GM12878 (cell line): Measurements from ENCODE around the gene AKAP5. TPM values are rescaled to one million over a fixed set of nuclear protein-coding genes. Genes with fewer than 3 reads are reported as not detected.
"Not testable (repeated sequence)": the region's sequence is repeated elsewhere in the genome, so short reads cannot be mapped to it uniquely, and the experiment has no call there.

Experiments
- ATAC-seq: fragments of 200-7000 bp; cut with Tn5 transposase; 3 replicates; pipeline ENCODE4 v1.9.1; 2020; ENCODE audit warnings: mild to moderate bottlenecking, moderate library complexity
- BruUV-seq: library from RNA; stranded (reverse); fragments of 400-500 nt; replicated peaks from 2 replicates; lab custom pipeline; 2021; lab: Mats Ljungman, UMichigan
- CTCF ChIA-PET: fragments of 300-600 bp; sonication (Branson Sonifier 250); formaldehyde crosslinking; extraction: SDS; loops from one replicate; lab custom pipeline; 2021; ENCODE audit warnings: inconsistent platforms; lab: Yijun Ruan, JAX
- POLR2A ChIA-PET: fragments of 350-600 bp; formaldehyde crosslinking; extraction: SDS; loops from one replicate; lab custom pipeline; 2021; ENCODE audit warnings: inconsistent platforms; lab: Charles Lee
- RAD21 ChIA-PET: fragments of 300-600 bp; sonication (Branson Sonifier 250); formaldehyde crosslinking; loops from one replicate; lab custom pipeline; 2023; ENCODE audit warnings: antibody characterized with exemption; ENCODE audit not compliant: unreplicated experiment; lab: Charles Lee
- SMC1A ChIA-PET: fragments of 300-600 bp; sonication (Branson Sonifier 250); formaldehyde crosslinking; loops from one replicate; lab custom pipeline; 2023; ENCODE audit not compliant: unreplicated experiment, uncharacterized antibody; lab: Charles Lee
- DNase-seq: peaks from one replicate; pipeline ENCODE4 v3.0.0-alpha.2; 2011; ENCODE audit warnings: low read depth, low spot score
- FAIRE-seq: peaks from 3 replicates; lab custom pipeline; 2011; peaks lifted over from hg19 to GRCh38; lab: Jason Lieb, UNC
- H2AFZ ChIP-seq: 2 replicates; pipeline ENCODE4 v1.6.0; 2011; ENCODE audit warnings: low read depth, low read length, control low read depth; ENCODE audit not compliant: control insufficient read depth
- H3K27ac ChIP-seq: 2 replicates; pipeline ENCODE4 v1.5.1; 2011; ENCODE audit warnings: control low read depth; ENCODE audit not compliant: control insufficient read depth, insufficient read depth
- H3K27me3 ChIP-seq, 2 experiments: replicated peaks in 1 of 2; 2 replicates each; pipeline versions ENCODE4 v1.6.0 to v1.6.1; 2011; ENCODE audit warnings: low read length in 1 of 2; ENCODE audit not compliant: control insufficient read depth in 2 of 2, insufficient read depth in 2 of 2
- H3K36me3 ChIP-seq, 2 experiments: 2 replicates each; pipeline ENCODE4 v1.5.1; 2011; ENCODE audit warnings: low read length in 1 of 2; ENCODE audit not compliant: control insufficient read depth in 2 of 2, insufficient read depth in 2 of 2
- H3K4me1 ChIP-seq: 2 replicates; pipeline ENCODE4 v1.6.1; 2011; ENCODE audit warnings: mild to moderate bottlenecking, low read length, moderate library complexity, mixed read lengths; ENCODE audit not compliant: control insufficient read depth, insufficient read depth
- H3K4me2 ChIP-seq: 2 replicates; pipeline ENCODE4 v1.6.0; 2011; ENCODE audit warnings: control low read depth; ENCODE audit not compliant: control insufficient read depth, insufficient read depth
- H3K4me3 ChIP-seq: fragments of 200-600 bp; sonication (generic); 2 replicates; pipeline ENCODE4 v1.5.1; 2016
- H3K79me2 ChIP-seq: 2 replicates; pipeline ENCODE4 v1.6.0; 2011; ENCODE audit warnings: low read length; ENCODE audit not compliant: control insufficient read depth, insufficient read depth
- H3K9ac ChIP-seq: 2 replicates; pipeline ENCODE4 v1.8.0; 2011; ENCODE audit warnings: low read length, control low read depth, mixed read lengths; ENCODE audit not compliant: control insufficient read depth, insufficient read depth
- H3K9me3 ChIP-seq: replicated peaks from 3 replicates; pipeline ENCODE4 v1.5.1; 2011; ENCODE audit warnings: mild to moderate bottlenecking, low read length; ENCODE audit not compliant: control insufficient read depth, insufficient read depth
- H4K20me1 ChIP-seq: 2 replicates; pipeline ENCODE4 v1.6.0; 2011; ENCODE audit not compliant: control insufficient read depth, insufficient read depth
- BRCA1 ChIP-seq: IDR thresholded peaks from 2 replicates; pipeline ENCODE4 v1.6.1; 2011; ENCODE audit warnings: low read depth, low read length, improper control_type of control experiment
- EZH2 ChIP-seq: IDR thresholded peaks from 2 replicates; pipeline ENCODE4 v1.6.1; 2012; ENCODE audit warnings: low read depth, mild to moderate bottlenecking, control low read depth, inconsistent platforms, low read length, borderline replicate concordance; ENCODE audit not compliant: control insufficient read depth
- HDGF ChIP-seq: fragments of 450-650 bp; IDR thresholded peaks from 2 replicates; pipeline ENCODE4 v1.6.1; 2016; ENCODE audit warnings: antibody characterized with exemption
- IRF4 ChIP-seq: IDR thresholded peaks from 2 replicates; pipeline ENCODE4 v1.6.1; 2011; ENCODE audit warnings: low read depth, low read length
- KDM1A ChIP-seq: fragments of 200-600 bp; sonication (generic); IDR thresholded peaks from 2 replicates; pipeline ENCODE4 v1.6.1; 2016; ENCODE audit warnings: borderline replicate concordance
- MTA2 ChIP-seq: fragments of 450-650 bp; IDR thresholded peaks from 2 replicates; pipeline ENCODE4 v1.6.1; 2016; ENCODE audit warnings: low read depth, mild to moderate bottlenecking, moderate library complexity
- MTA3 ChIP-seq: IDR thresholded peaks from 2 replicates; pipeline ENCODE4 v1.6.1; 2012; ENCODE audit warnings: low read length, inconsistent platforms, borderline replicate concordance
- POLR2AphosphoS5 ChIP-seq: IDR thresholded peaks from 2 replicates; pipeline ENCODE4 v1.6.1; 2011; ENCODE audit warnings: mild to moderate bottlenecking, low read length, inconsistent platforms
- SMAD5 ChIP-seq: IDR thresholded peaks from 2 replicates; pipeline ENCODE4 v1.6.1; 2016; ENCODE audit warnings: antibody characterized with exemption, low read depth
- TCF7 ChIP-seq: IDR thresholded peaks from 2 replicates; pipeline ENCODE4 v1.6.1; 2014; ENCODE audit warnings: antibody characterized with exemption, borderline replicate concordance
- WGBS: methylation state at CpG from one replicate; pipeline ENCODE4 v1.1.6; 2016; ENCODE audit warnings: low lambda C conversion rate; ENCODE audit not compliant: insufficient replicate concordance, insufficient coverage; ENCODE audit errors: missing lambda C conversion rate; 5-methylcytosine and 5-hydroxymethylcytosine counted together
- in situ Hi-C: fragments of 300-500 bp; cut with MboI; formaldehyde crosslinking; loops from 9 replicates; pipeline ENCODE4 v1.14.3; 2018; ENCODE audit warnings: mixed read lengths
- intact Hi-C: fragments of 100-400 bp; cut with micrococcal nuclease; formaldehyde crosslinking; loops from one replicate; pipeline ENCODE4 v1.14.2; 2022; ENCODE audit not compliant: unreplicated experiment
- polyA plus RNA-seq, 11 experiments: library from polyadenylated mRNA; depleted of rRNA in 4 of 11; unstranded in 6 of 11; stranded (reverse) in 5 of 11; fragments of >200 nt; fragmentation: Nextera tagmentation in 4 of 11; fragmentation: Illumina TruSeq in 1 of 11; extraction: Ambion mirVana in 4 of 11; extraction: Trizol in 1 of 11; gene quantifications; 1 replicate in 1 of 11; 2 replicates in 10 of 11; pipeline versions ENCODE4 v1.2.1 to v1.2.3, GENCODE V29; 2011 to 2016; ENCODE audit warnings: inconsistent platforms in 2 of 11, missing spikeins in 2 of 11, low read depth in 1 of 11
- total RNA-seq, 4 experiments: library from RNA; depleted of rRNA in 3 of 4; stranded (reverse); fragments of >200 nt in 3 of 4; fragmentation: Illumina TruSeq in 1 of 4; extraction: Trizol in 1 of 4; gene quantifications; 2 replicates each; pipeline versions ENCODE4 v1.2.1 to v1.2.3, GENCODE V29; 2013 to 2021
- TF ChIP-seq, protein P1 (sequence below): fragments of 450-650 bp; IDR thresholded peaks from 2 replicates; pipeline ENCODE4 v1.6.1; 2016; ENCODE audit warnings: mild to moderate bottlenecking
- TF ChIP-seq, protein P2 (sequence below): IDR thresholded peaks from 2 replicates; pipeline ENCODE4 v1.6.1; 2011; ENCODE audit warnings: mild to moderate bottlenecking, low read depth, low read length, moderate library complexity; ENCODE audit not compliant: insufficient replicate concordance
- TF ChIP-seq, protein P3 (sequence below): IDR thresholded peaks from 2 replicates; pipeline ENCODE4 v1.6.1; 2011; ENCODE audit warnings: borderline replicate concordance, low read depth, mild to moderate bottlenecking, moderate library complexity, low read length; ENCODE audit not compliant: insufficient read depth, poor library complexity, severe bottlenecking

The AKAP5 gene
- total and polyA plus RNA-seq, 10 of the 15 experiments (the other 5 are each of a cell fraction or from before 2014, with no cell fraction given) = 0.45 to 5.1 (median 1.7) TPM

DNA sequence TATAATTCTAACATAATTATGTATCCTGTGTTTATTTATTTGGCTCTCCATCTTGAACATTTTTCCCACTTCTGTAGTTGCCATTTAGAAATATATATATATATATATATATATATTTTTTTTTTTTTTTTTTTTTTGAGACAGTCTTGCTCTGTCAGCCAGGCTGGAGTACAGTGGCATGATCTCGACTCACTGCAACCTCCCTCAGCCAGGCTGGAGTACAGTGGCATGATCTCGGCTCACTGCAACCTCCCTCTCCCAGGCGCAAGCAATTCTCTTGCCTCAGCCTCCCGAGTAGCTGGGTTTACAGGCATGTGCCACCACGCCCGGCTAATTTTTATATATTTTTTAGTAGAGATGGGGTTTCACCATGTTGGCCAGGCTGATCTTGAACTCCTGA lies 52.4 kb downstream of the AKAP5 start:
- H3K27me3 ChIP-seq, H4K20me1 ChIP-seq, H3K4me1 ChIP-seq, H2AFZ ChIP-seq, CTCF ChIA-PET, H3K4me3 ChIP-seq, FAIRE-seq, H3K27ac ChIP-seq, in situ Hi-C loops, DNase-seq, BruUV-seq, H3K4me2 ChIP-seq, intact Hi-C loops, H3K9me3 ChIP-seq, POLR2A ChIA-PET, ATAC-seq, H3K9ac ChIP-seq: not testable (repeated sequence)
- SMC1A ChIA-PET = interaction anchor here (1.3 kb wide), 1 partner anchor 10 kb away, joined by 4 read pairs; no protein-coding TSS in a partner anchor
- RAD21 ChIA-PET = interaction anchor here (0.7 kb wide), 1 partner anchor 107 kb away, joined by 3 read pairs; no protein-coding TSS in a partner anchor
- Histone ChIP-seq H3K36me3 (peaks cover 6 to 20% of the 10 kb centered on the region in 2 experiments), H3K79me2 (peaks cover 81% of the 10 kb centered on the region)
- 98% methylated on average over 5 of the region's 6 CpGs for WGBS

DNA sequence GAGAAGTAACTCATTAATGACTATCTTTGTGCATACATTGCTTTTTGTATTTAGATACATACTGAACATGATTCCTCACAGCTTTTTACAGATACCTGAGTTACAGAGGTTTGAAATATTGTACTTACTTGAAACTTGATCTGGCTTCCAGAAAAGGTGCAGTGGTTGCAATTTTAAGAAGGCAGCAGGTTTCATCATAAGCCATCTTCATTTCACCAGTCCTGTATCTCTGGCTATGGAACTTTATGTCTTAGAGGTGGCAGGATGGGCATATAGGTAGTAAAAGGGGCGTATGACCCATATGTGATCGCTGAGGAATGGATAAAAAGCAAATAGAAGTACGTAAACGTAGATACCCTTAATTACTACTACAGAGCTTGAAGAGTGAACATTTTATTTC lies 52.9 kb downstream of the AKAP5 start:
- no peak overlapping the region for H3K9ac ChIP-seq
- SMC1A ChIA-PET = interaction anchor here (0.8 to 1.3 kb wide), 2 partner anchors 9 to 118 kb away, joined by 4 read pairs; no protein-coding TSS in a partner anchor
- DNase-seq = no peak
- intact Hi-C loops (no loop called here), in situ Hi-C loops (no loop called here)
- H3K27ac ChIP-seq = no peak overlapping the region
- CTCF ChIA-PET = no interaction called here
- H3K4me1 ChIP-seq = peaks cover 8% of the 10 kb centered on the region; the same call in 1 of the 2 replicates
- no peaks in the 10 kb centered on the region for H3K9me3 ChIP-seq
- POLR2A ChIA-PET = interaction anchor here (0.6 kb wide), 1 partner anchor 71 kb away, joined by 7 read pairs; no protein-coding TSS in a partner anchor
- no peak for FAIRE-seq
- WGBS = 86% methylated on average over 4 of the region's 4 CpGs
- ATAC-seq = no peak
- peaks cover 6 to 24% of the 10 kb centered on the region in 2 experiments for H3K36me3 ChIP-seq
- peaks cover 81% of the 10 kb centered on the region for H3K79me2 ChIP-seq
- RAD21 ChIA-PET = interaction anchor here (0.7 to 1.1 kb wide), 2 partner anchors 10 to 106 kb away, joined by 3 read pairs; no protein-coding TSS in a partner anchor
- no peaks in the 10 kb centered on the region for H3K27me3 ChIP-seq
- no peaks in the 10 kb centered on the region for H4K20me1 ChIP-seq
- no TSS peak for BruUV-seq
- no peak overlapping the region for H2AFZ ChIP-seq
- no peak overlapping the region for H3K4me2 ChIP-seq
- no peak overlapping the region for H3K4me3 ChIP-seq
- TF ChIP-seq EZH2 = no peak
- TF ChIP-seq, protein P1, sequence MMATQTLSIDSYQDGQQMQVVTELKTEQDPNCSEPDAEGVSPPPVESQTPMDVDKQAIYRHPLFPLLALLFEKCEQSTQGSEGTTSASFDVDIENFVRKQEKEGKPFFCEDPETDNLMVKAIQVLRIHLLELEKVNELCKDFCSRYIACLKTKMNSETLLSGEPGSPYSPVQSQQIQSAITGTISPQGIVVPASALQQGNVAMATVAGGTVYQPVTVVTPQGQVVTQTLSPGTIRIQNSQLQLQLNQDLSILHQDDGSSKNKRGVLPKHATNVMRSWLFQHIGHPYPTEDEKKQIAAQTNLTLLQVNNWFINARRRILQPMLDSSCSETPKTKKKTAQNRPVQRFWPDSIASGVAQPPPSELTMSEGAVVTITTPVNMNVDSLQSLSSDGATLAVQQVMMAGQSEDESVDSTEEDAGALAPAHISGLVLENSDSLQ = no peak
- TF ChIP-seq, protein P2, sequence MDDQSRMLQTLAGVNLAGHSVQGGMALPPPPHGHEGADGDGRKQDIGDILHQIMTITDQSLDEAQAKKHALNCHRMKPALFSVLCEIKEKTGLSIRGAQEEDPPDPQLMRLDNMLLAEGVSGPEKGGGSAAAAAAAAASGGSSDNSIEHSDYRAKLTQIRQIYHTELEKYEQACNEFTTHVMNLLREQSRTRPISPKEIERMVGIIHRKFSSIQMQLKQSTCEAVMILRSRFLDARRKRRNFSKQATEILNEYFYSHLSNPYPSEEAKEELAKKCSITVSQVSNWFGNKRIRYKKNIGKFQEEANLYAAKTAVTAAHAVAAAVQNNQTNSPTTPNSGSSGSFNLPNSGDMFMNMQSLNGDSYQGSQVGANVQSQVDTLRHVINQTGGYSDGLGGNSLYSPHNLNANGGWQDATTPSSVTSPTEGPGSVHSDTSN = no peak
- TF ChIP-seq, protein P3, sequence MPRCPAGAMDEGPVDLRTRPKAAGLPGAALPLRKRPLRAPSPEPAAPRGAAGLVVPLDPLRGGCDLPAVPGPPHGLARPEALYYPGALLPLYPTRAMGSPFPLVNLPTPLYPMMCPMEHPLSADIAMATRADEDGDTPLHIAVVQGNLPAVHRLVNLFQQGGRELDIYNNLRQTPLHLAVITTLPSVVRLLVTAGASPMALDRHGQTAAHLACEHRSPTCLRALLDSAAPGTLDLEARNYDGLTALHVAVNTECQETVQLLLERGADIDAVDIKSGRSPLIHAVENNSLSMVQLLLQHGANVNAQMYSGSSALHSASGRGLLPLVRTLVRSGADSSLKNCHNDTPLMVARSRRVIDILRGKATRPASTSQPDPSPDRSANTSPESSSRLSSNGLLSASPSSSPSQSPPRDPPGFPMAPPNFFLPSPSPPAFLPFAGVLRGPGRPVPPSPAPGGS = no peak
- TF ChIP-seq KDM1A = no peak
- no peak for TF ChIP-seq POLR2AphosphoS5
- no peak for TF ChIP-seq TCF7
- no peak for TF ChIP-seq MTA2
- TF ChIP-seq HDGF = no peak
- no peak for TF ChIP-seq BRCA1
- no peak for TF ChIP-seq SMAD5
- no peak for TF ChIP-seq MTA3
- no peak for TF ChIP-seq IRF4
